K562 (cell line): Measurements from ENCODE around the gene MEIOB. TPM values are rescaled to one million over a fixed set of nuclear protein-coding genes. Genes with fewer than 3 reads are reported as not detected.

Source experiments
- BDP1 ChIP-seq: IDR thresholded peaks from 3 replicates; pipeline ENCODE4 v1.6.1; 2011; ENCODE audit not compliant: insufficient read length, insufficient read depth
- ETV5 ChIP-seq: sonication (generic); formaldehyde crosslinking; IDR thresholded peaks from 2 replicates; pipeline ENCODE4 v1.4.0; 2020; ENCODE audit warnings: low read depth, mild to moderate bottlenecking, missing genetic modification reagents
- HDAC8 ChIP-seq: fragments of 450-650 bp; IDR thresholded peaks from 2 replicates; pipeline ENCODE4 v1.6.1; 2016; ENCODE audit warnings: mild to moderate bottlenecking, missing genetic modification characterization, moderate library complexity, missing compliant biosample characterization
- MCM7 ChIP-seq, 2 experiments: fragments of 450-650 bp; IDR thresholded peaks; 2 replicates each; pipeline ENCODE4 v1.6.1; 2016 to 2018
- NCOA4 ChIP-seq: fragments of 450-650 bp; IDR thresholded peaks from 2 replicates; pipeline ENCODE4 v1.6.1; 2018; ENCODE audit warnings: mild to moderate bottlenecking; ENCODE audit not compliant: partially characterized antibody
- TBP ChIP-seq: optimal IDR thresholded peaks from 2 replicates; pipeline ENCODE3; 2011; ENCODE audit warnings: low read depth, low read length, improper control_type of control experiment
- ZNF311 ChIP-seq: fragments of 250-450 bp; sonication (Bioruptor Pico); IDR thresholded peaks from 2 replicates; pipeline ENCODE4 v1.4.0; 2020; ENCODE audit warnings: mild to moderate bottlenecking, moderate library complexity
- ZNF830 ChIP-seq: fragments of 250-450 bp; sonication (Bioruptor Pico); IDR thresholded peaks from 2 replicates; pipeline ENCODE4 v1.5.0; 2021; ENCODE audit warnings: mild to moderate bottlenecking
- polyA plus RNA-seq, 8 experiments: library from polyadenylated mRNA; depleted of rRNA in 4 of 8; stranded (reverse) in 5 of 8; unstranded in 3 of 8; fragments of >200 nt; fragmentation: Nextera tagmentation in 2 of 8; fragmentation: Illumina TruSeq in 1 of 8; extraction: Ambion mirVana in 2 of 8; extraction: Trizol in 1 of 8; gene quantifications; 2 replicates each; pipeline versions ENCODE4 v1.2.1 to v1.2.3, GENCODE V29; 2011 to 2014; ENCODE audit warnings: inconsistent platforms in 1 of 8, missing spikeins in 1 of 8
- total RNA-seq, 7 experiments: library from RNA; depleted of rRNA in 6 of 7; stranded (reverse); fragments of >200 nt in 6 of 7; fragmentation: Illumina TruSeq in 2 of 7; extraction: Trizol in 2 of 7; gene quantifications; 2 replicates each; pipeline versions ENCODE4 v1.2.1 to v1.2.3, GENCODE V29; 2011 to 2021; ENCODE audit warnings: low replicate concordance in 1 of 7
- TF ChIP-seq, protein P1 (sequence below): fragments of 450-650 bp; IDR thresholded peaks from 2 replicates; pipeline ENCODE4 v1.7.0; 2016; ENCODE audit warnings: borderline replicate concordance
- TF ChIP-seq, protein P2 (sequence below): sonication (generic); formaldehyde crosslinking; IDR thresholded peaks from 2 replicates; pipeline ENCODE4 v1.8.0; 2022; ENCODE audit warnings: missing genetic modification reagents, mild to moderate bottlenecking, borderline replicate concordance
- TF ChIP-seq, protein P3 (sequence below): sonication (generic); formaldehyde crosslinking; IDR thresholded peaks from 2 replicates; pipeline ENCODE4 v1.8.1; 2023; ENCODE audit warnings: mild to moderate bottlenecking, missing genetic modification reagents, moderate library complexity
- TF ChIP-seq, protein P4 (sequence below): IDR thresholded peaks from 2 replicates; pipeline ENCODE4 v1.6.1; 2011; ENCODE audit warnings: borderline replicate concordance, low read depth, mild to moderate bottlenecking, moderate library complexity, low read length; ENCODE audit not compliant: insufficient read depth, poor library complexity, severe bottlenecking
- TF ChIP-seq, protein P5 (sequence below): fragments of 250-450 bp; sonication (Bioruptor Pico); IDR thresholded peaks from 2 replicates; pipeline ENCODE4 v1.4.0; 2020
- TF ChIP-seq, protein P6 (sequence below): fragments of 450-650 bp; IDR thresholded peaks from 2 replicates; pipeline ENCODE4 v1.6.1; 2016; ENCODE audit warnings: low read depth, mild to moderate bottlenecking, moderate library complexity

The MEIOB gene
- total and polyA plus RNA-seq, 9 of the 15 experiments (the other 6 are each of a cell fraction or from before 2014, with no cell fraction given) = 25.4 to 203 (median 97.6) TPM

DNA sequence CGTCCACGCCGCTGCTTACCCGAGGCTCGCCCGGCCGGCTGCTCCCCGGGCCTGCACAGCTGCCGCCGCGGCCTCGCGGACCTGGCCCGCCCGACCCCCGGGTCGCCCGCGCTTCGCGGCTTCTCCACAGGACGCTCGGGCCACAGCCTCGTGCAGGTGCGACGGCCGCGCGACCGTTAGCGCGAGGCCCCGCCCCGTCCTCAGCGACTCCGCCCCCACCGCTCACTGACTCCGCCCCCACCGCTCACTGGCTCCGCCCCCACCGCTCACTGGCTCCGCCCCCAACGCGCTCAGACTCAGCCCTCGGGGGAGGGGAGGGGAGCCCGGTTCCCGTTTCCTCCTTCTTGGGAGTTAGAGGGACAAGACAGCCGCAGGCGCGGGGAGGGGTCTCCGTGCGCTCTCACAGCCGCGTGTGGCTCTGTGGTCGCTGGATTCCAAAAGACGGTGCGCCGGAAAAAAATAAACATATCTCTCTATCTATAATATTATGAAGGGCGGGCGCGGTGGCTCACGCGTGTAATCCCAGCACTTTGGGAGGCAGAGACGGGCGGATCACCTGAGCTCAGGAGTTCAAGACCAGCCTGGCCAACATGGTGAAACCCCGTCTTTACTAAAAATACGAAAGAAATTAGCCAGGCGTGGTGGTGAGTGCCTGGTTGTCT lies at the start of gene MEIOB (continued):
- TF ChIP-seq, protein P1, sequence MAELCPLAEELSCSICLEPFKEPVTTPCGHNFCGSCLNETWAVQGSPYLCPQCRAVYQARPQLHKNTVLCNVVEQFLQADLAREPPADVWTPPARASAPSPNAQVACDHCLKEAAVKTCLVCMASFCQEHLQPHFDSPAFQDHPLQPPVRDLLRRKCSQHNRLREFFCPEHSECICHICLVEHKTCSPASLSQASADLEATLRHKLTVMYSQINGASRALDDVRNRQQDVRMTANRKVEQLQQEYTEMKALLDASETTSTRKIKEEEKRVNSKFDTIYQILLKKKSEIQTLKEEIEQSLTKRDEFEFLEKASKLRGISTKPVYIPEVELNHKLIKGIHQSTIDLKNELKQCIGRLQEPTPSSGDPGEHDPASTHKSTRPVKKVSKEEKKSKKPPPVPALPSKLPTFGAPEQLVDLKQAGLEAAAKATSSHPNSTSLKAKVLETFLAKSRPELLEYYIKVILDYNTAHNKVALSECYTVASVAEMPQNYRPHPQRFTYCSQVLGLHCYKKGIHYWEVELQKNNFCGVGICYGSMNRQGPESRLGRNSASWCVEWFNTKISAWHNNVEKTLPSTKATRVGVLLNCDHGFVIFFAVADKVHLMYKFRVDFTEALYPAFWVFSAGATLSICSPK = no peak
- TF ChIP-seq ETV5 (CRISPR knock-in tag) (no peak), ZNF311 (no peak), TBP (peak; percentile 66), HDAC8 (no peak), MCM7 (IDR thresholded peaks at IDR 0.05) (no peak), ZNF830 (CRISPR knock-in tag) (no peak), BDP1 (no peak), NCOA4 (no peak)
- TF ChIP-seq, protein P2, sequence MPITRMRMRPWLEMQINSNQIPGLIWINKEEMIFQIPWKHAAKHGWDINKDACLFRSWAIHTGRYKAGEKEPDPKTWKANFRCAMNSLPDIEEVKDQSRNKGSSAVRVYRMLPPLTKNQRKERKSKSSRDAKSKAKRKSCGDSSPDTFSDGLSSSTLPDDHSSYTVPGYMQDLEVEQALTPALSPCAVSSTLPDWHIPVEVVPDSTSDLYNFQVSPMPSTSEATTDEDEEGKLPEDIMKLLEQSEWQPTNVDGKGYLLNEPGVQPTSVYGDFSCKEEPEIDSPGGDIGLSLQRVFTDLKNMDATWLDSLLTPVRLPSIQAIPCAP (CRISPR knock-in tag) = no peak
- TF ChIP-seq, protein P3, sequence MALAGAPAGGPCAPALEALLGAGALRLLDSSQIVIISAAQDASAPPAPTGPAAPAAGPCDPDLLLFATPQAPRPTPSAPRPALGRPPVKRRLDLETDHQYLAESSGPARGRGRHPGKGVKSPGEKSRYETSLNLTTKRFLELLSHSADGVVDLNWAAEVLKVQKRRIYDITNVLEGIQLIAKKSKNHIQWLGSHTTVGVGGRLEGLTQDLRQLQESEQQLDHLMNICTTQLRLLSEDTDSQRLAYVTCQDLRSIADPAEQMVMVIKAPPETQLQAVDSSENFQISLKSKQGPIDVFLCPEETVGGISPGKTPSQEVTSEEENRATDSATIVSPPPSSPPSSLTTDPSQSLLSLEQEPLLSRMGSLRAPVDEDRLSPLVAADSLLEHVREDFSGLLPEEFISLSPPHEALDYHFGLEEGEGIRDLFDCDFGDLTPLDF (CRISPR knock-in tag) = no peak
- TF ChIP-seq, protein P4, sequence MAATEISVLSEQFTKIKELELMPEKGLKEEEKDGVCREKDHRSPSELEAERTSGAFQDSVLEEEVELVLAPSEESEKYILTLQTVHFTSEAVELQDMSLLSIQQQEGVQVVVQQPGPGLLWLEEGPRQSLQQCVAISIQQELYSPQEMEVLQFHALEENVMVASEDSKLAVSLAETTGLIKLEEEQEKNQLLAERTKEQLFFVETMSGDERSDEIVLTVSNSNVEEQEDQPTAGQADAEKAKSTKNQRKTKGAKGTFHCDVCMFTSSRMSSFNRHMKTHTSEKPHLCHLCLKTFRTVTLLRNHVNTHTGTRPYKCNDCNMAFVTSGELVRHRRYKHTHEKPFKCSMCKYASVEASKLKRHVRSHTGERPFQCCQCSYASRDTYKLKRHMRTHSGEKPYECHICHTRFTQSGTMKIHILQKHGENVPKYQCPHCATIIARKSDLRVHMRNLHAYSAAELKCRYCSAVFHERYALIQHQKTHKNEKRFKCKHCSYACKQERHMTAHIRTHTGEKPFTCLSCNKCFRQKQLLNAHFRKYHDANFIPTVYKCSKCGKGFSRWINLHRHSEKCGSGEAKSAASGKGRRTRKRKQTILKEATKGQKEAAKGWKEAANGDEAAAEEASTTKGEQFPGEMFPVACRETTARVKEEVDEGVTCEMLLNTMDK = no peak
- TF ChIP-seq, protein P5, sequence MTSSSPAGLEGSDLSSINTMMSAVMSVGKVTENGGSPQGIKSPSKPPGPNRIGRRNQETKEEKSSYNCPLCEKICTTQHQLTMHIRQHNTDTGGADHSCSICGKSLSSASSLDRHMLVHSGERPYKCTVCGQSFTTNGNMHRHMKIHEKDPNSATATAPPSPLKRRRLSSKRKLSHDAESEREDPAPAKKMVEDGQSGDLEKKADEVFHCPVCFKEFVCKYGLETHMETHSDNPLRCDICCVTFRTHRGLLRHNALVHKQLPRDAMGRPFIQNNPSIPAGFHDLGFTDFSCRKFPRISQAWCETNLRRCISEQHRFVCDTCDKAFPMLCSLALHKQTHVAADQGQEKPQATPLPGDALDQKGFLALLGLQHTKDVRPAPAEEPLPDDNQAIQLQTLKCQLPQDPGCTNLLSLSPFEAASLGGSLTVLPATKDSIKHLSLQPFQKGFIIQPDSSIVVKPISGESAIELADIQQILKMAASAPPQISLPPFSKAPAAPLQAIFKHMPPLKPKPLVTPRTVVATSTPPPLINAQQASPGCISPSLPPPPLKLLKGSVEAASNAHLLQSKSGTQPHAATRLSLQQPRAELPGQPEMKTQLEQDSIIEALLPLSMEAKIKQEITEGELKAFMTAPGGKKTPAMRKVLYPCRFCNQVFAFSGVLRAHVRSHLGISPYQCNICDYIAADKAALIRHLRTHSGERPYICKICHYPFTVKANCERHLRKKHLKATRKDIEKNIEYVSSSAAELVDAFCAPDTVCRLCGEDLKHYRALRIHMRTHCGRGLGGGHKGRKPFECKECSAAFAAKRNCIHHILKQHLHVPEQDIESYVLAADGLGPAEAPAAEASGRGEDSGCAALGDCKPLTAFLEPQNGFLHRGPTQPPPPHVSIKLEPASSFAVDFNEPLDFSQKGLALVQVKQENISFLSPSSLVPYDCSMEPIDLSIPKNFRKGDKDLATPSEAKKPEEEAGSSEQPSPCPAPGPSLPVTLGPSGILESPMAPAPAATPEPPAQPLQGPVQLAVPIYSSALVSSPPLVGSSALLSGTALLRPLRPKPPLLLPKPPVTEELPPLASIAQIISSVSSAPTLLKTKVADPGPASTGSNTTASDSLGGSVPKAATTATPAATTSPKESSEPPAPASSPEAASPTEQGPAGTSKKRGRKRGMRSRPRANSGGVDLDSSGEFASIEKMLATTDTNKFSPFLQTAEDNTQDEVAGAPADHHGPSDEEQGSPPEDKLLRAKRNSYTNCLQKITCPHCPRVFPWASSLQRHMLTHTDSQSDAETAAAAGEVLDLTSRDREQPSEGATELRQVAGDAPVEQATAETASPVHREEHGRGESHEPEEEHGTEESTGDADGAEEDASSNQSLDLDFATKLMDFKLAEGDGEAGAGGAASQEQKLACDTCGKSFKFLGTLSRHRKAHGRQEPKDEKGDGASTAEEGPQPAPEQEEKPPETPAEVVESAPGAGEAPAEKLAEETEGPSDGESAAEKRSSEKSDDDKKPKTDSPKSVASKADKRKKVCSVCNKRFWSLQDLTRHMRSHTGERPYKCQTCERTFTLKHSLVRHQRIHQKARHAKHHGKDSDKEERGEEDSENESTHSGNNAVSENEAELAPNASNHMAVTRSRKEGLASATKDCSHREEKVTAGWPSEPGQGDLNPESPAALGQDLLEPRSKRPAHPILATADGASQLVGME (CRISPR knock-in tag) = no peak
- TF ChIP-seq, protein P6, sequence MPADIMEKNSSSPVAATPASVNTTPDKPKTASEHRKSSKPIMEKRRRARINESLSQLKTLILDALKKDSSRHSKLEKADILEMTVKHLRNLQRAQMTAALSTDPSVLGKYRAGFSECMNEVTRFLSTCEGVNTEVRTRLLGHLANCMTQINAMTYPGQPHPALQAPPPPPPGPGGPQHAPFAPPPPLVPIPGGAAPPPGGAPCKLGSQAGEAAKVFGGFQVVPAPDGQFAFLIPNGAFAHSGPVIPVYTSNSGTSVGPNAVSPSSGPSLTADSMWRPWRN = no peak
